Progenitor cell of endocrine pancreas (in vitro differentiated cells): Measurements from ENCODE around the gene ACP6. TPM values are rescaled to one million over a fixed set of nuclear protein-coding genes. Genes with fewer than 3 reads are reported as not detected.

Experiments
- DNase-seq: peaks from one replicate; pipeline ENCODE4 v3.0.0; 2021; ENCODE audit warnings: low spot score; ENCODE audit not compliant: unreplicated experiment
- H3K27ac Mint-ChIP-seq: 2 replicates; pipeline ENCODE4 v1.8.0; 2021; ENCODE audit warnings: mild to moderate bottlenecking, moderate library complexity, mixed read lengths
- H3K27me3 Mint-ChIP-seq: 2 replicates; pipeline ENCODE4 v1.8.0; 2021; ENCODE audit warnings: mixed read lengths
- H3K36me3 Mint-ChIP-seq: 2 replicates; pipeline ENCODE4 v1.8.0; 2022; ENCODE audit warnings: mixed read lengths; ENCODE audit not compliant: insufficient read depth
- H3K4me1 Mint-ChIP-seq: 2 replicates; pipeline ENCODE4 v1.8.0; 2021; ENCODE audit warnings: low read depth, mixed read lengths
- H3K4me3 Mint-ChIP-seq: 2 replicates; pipeline ENCODE4 v1.8.0; 2021; ENCODE audit warnings: low read depth, mild to moderate bottlenecking, moderate library complexity, mixed read lengths
- H3K9me3 Mint-ChIP-seq: 2 replicates; pipeline ENCODE4 v1.8.0; 2021; ENCODE audit warnings: low read depth, mixed read lengths
- total RNA-seq: library from RNA; stranded (reverse); gene quantifications from 2 replicates; pipeline ENCODE4 v1.2.1, GENCODE V29; 2021
- TF ChIP-seq, protein P1 (sequence below): fragments of 200-600 bp; sonication (generic); IDR thresholded peaks from one replicate; pipeline ENCODE4 v1.5.0; 2021; ENCODE audit warnings: antibody characterized with exemption, mild to moderate bottlenecking; ENCODE audit not compliant: unreplicated experiment

The ACP6 gene
- total RNA-seq, 1 donor from 2014 or later = 25.9 TPM

DNA sequence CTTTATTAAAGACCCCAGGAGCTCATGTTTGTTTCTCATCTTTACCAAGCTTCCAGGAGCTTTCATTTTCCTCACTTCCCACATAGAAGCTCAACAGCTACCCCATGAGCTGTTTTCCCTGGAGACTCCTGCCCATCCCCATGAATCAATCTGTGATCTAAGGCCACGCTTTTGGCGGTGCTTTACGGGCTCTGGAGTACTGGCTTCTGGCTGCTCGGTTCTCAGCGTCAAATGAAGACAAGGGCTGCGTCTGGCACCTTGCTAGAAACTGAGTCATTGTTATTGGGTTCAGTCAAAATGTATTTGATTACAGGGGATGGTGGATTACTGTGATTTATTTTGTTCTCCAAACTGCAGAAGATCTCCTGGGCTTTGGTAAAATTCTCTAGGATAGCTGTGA, 39.9 kb downstream of the ACP6 start:
- Mint-ChIP-seq H3K4me1 (peaks cover 27% of the 10 kb centered on the region), H3K27ac (peak overlapping the region; percentile 50), H3K27me3 (no peaks in the 10 kb centered on the region), H3K4me3 (no peak overlapping the region), H3K36me3 (peaks cover 5% of the 10 kb centered on the region), H3K9me3 (no peaks in the 10 kb centered on the region)
- no peak for DNase-seq
- TF ChIP-seq, protein P1, sequence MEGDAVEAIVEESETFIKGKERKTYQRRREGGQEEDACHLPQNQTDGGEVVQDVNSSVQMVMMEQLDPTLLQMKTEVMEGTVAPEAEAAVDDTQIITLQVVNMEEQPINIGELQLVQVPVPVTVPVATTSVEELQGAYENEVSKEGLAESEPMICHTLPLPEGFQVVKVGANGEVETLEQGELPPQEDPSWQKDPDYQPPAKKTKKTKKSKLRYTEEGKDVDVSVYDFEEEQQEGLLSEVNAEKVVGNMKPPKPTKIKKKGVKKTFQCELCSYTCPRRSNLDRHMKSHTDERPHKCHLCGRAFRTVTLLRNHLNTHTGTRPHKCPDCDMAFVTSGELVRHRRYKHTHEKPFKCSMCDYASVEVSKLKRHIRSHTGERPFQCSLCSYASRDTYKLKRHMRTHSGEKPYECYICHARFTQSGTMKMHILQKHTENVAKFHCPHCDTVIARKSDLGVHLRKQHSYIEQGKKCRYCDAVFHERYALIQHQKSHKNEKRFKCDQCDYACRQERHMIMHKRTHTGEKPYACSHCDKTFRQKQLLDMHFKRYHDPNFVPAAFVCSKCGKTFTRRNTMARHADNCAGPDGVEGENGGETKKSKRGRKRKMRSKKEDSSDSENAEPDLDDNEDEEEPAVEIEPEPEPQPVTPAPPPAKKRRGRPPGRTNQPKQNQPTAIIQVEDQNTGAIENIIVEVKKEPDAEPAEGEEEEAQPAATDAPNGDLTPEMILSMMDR = no peak

GRCh38 chr1:147630022-147630421, 40.3 kb downstream of the ACP6 start:
- peak overlapping the region; percentile 50 for H3K27ac Mint-ChIP-seq
- TF ChIP-seq, protein P1 = no peak
- no peak overlapping the region for H3K4me3 Mint-ChIP-seq
- no peak for DNase-seq
- H3K27me3 Mint-ChIP-seq = no peaks in the 10 kb centered on the region
- peaks cover 7% of the 10 kb centered on the region for H3K36me3 Mint-ChIP-seq
- peaks cover 31% of the 10 kb centered on the region for H3K4me1 Mint-ChIP-seq
- no peaks in the 10 kb centered on the region for H3K9me3 Mint-ChIP-seq

DNA sequence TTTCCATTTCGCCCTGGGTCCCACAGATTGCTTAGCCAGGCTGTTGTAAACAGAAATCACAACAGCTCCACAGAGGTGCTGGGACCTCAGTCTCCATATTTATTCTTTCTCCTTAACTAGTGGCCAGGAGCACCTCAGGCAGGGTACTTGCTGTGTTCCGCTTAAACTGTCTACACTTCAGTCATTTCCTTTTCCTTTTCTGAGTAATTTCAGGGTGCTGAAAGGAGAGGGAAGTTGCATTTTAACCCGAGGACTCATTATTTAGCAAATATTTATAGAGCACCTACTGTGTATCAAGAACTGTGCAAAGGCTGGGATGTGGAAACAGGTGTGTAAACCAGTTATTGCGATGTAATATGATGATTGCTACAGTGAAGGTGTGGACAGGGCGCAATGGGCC, 41.9 kb downstream of the ACP6 start:
- Mint-ChIP-seq H3K36me3 (peaks cover 10% of the 10 kb centered on the region), H3K4me1 (peaks cover 31% of the 10 kb centered on the region), H3K27ac (no peak overlapping the region), H3K4me3 (no peak overlapping the region), H3K9me3 (no peaks in the 10 kb centered on the region), H3K27me3 (no peaks in the 10 kb centered on the region)
- no peak for DNase-seq
- TF ChIP-seq, protein P1 = no peak

DNA sequence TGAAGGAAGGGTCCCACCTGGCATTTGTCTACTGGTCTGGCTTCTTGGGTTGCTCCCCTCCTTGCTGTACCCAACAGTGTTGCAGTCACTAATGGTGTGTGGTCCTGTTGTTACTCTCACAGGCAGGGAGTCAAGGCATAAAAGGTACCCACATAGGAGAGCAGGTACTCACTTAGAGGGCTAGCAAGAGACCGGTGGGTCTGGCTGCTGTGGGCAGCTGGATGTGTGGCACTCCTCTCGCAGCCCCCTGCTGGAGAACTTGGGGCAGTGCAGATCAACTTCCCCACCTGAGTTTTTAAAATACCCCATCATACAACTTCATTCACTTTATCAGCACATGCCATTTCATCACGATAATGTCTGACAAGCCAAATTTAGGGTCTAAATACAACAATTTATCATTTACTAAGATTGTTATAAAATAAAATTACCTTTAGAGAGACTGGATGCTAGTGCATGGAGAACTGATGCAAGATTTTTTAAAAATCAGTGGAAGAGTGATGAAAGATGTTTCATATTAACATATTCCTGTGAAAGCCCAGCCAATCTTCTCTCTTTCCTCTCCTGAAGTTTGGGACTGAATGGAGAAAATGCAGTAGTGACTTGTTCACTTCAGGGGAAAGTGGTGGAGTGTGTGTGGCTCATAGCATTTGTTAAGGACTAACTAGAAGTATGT, 42.8 kb downstream of the ACP6 start:
- Mint-ChIP-seq H3K27ac (peak overlapping the region; percentile 54), H3K27me3 (no peaks in the 10 kb centered on the region), H3K9me3 (no peaks in the 10 kb centered on the region), H3K4me3 (no peak overlapping the region), H3K4me1 (peaks cover 31% of the 10 kb centered on the region), H3K36me3 (peaks cover 16% of the 10 kb centered on the region)
- TF ChIP-seq, protein P1 = peak; percentile 89
- peak; percentile 34 for DNase-seq

GRCh38 chr1:147626739-147627138, 43.6 kb downstream of the ACP6 start:
- no peak overlapping the region for H3K27ac Mint-ChIP-seq
- TF ChIP-seq, protein P1 = no peak

More at GRCh38 chr1:147626739-147627138, 43.6 kb downstream of the ACP6 start:
- Mint-ChIP-seq H3K9me3 (no peaks in the 10 kb centered on the region), H3K36me3 (peaks cover 22% of the 10 kb centered on the region), H3K4me3 (no peak overlapping the region), H3K4me1 (peaks cover 31% of the 10 kb centered on the region), H3K27me3 (no peaks in the 10 kb centered on the region)
- no peak for DNase-seq
